Osteoblast (primary cell): ENCODE measurements around the gene PSTPIP1. TPM values are rescaled to one million over a fixed set of nuclear protein-coding genes. Genes with fewer than 3 reads are reported as not detected.

Experiments used
- DNase-seq: peaks from one replicate; pipeline ENCODE4 v3.0.0; 2011; ENCODE audit warnings: low spot score, mixed read lengths; ENCODE audit not compliant: insufficient read length; ENCODE audit errors: missing footprints
- H2AFZ ChIP-seq: 2 replicates; pipeline ENCODE4 v1.6.0; 2011; ENCODE audit warnings: mild to moderate bottlenecking, low read length
- H3K27ac ChIP-seq: 2 replicates; pipeline ENCODE4 v1.5.1; 2011; ENCODE audit warnings: mild to moderate bottlenecking, low read depth, low read length, moderate library complexity
- H3K27me3 ChIP-seq: 2 replicates; pipeline ENCODE4 v1.6.0; 2012; ENCODE audit warnings: mild to moderate bottlenecking, control low read depth, inconsistent platforms, low read length, moderate library complexity; ENCODE audit not compliant: insufficient read depth
- H3K36me3 ChIP-seq: 2 replicates; pipeline ENCODE4 v1.5.1; 2011; ENCODE audit warnings: mild to moderate bottlenecking, low read length, control low read depth, moderate library complexity; ENCODE audit not compliant: insufficient read depth
- H3K4me1 ChIP-seq: 2 replicates; pipeline ENCODE4 v1.5.1; 2011; ENCODE audit warnings: mild to moderate bottlenecking, low read length, control low read depth, moderate library complexity; ENCODE audit not compliant: insufficient read depth
- H3K4me2 ChIP-seq: 2 replicates; pipeline ENCODE4 v1.6.0; 2011; ENCODE audit warnings: mild to moderate bottlenecking, low read length; ENCODE audit not compliant: insufficient read depth
- H3K4me3 ChIP-seq: fragments of 200-600 bp; sonication (generic); 3 replicates; pipeline ENCODE4 v1.5.1; 2012; ENCODE audit warnings: mild to moderate bottlenecking, low read length, inconsistent platforms; ENCODE audit not compliant: insufficient read depth
- H3K79me2 ChIP-seq: 2 replicates; pipeline ENCODE4 v1.6.0; 2012; ENCODE audit warnings: mild to moderate bottlenecking, low read length, control low read depth, inconsistent platforms; ENCODE audit not compliant: insufficient read depth
- H3K9me3 ChIP-seq: 2 replicates; pipeline ENCODE4 v1.5.1; 2011; ENCODE audit warnings: low read depth, low read length, control low read depth
- H4K20me1 ChIP-seq: 2 replicates; pipeline ENCODE4 v1.6.0; 2012; ENCODE audit warnings: mild to moderate bottlenecking, low read length, control low read depth; ENCODE audit not compliant: insufficient read depth
- CTCF ChIP-seq: IDR thresholded peaks from 2 replicates; pipeline ENCODE4 v1.5.1; 2011; ENCODE audit warnings: mild to moderate bottlenecking, low read depth, low read length, moderate library complexity; ENCODE audit errors: extremely low read depth
- total RNA-seq: library from RNA; depleted of rRNA; stranded (reverse); fragments of >200 nt; gene quantifications from 2 replicates; pipeline ENCODE4 v1.2.3, GENCODE V29; 2012

PSTPIP1 gene
- total RNA-seq, 1 donor: not detected

- Histone ChIP-seq H3K4me3 (no peak overlapping the region), H4K20me1 (no peaks in the 10 kb centered on the region), H3K27me3 (no peaks in the 10 kb centered on the region), H3K9me3 (no peaks in the 10 kb centered on the region), H3K4me2 (no peak overlapping the region), H3K4me1 (peaks cover 10% of the 10 kb centered on the region), H3K79me2 (no peaks in the 10 kb centered on the region), H3K36me3 (no peaks in the 10 kb centered on the region), H2AFZ (no peak overlapping the region), H3K27ac (no peak overlapping the region)
- no peak for TF ChIP-seq CTCF
- no peak for DNase-seq
Measured at GRCh38 chr15:77025941-77026411, 31.1 kb downstream of the PSTPIP1 start.

GRCh38 chr15:77026501-77027110 lies 31.7 kb downstream of the PSTPIP1 start:
- no peaks in the 10 kb centered on the region for H3K27me3 ChIP-seq
- DNase-seq: peak; percentile 77
- no peak overlapping the region for H2AFZ ChIP-seq
- no peaks in the 10 kb centered on the region for H3K9me3 ChIP-seq
- no peak overlapping the region for H3K27ac ChIP-seq
- H3K4me1 ChIP-seq: peaks cover 9% of the 10 kb centered on the region
- no peaks in the 10 kb centered on the region for H3K36me3 ChIP-seq
- no peaks in the 10 kb centered on the region for H3K79me2 ChIP-seq
- H4K20me1 ChIP-seq: no peaks in the 10 kb centered on the region
- no peak overlapping the region for H3K4me3 ChIP-seq
- TF ChIP-seq CTCF: no peak
- H3K4me2 ChIP-seq: no peak overlapping the region

- no peak overlapping the region for H3K27ac ChIP-seq
- H3K4me2 ChIP-seq: no peak overlapping the region
- H3K36me3 ChIP-seq: no peaks in the 10 kb centered on the region
- H3K27me3 ChIP-seq: no peaks in the 10 kb centered on the region
- no peak for TF ChIP-seq CTCF
- H4K20me1 ChIP-seq: no peaks in the 10 kb centered on the region
- no peaks in the 10 kb centered on the region for H3K79me2 ChIP-seq
- no peak overlapping the region for H3K4me3 ChIP-seq
- H3K9me3 ChIP-seq: no peaks in the 10 kb centered on the region
- H3K4me1 ChIP-seq: peaks cover 3% of the 10 kb centered on the region
- no peak overlapping the region for H2AFZ ChIP-seq
- no peak for DNase-seq
Measured at GRCh38 chr15:77027111-77027696, 32.3 kb downstream of the PSTPIP1 start.

GRCh38 chr15:77027697-77028450 lies 32.9 kb downstream of the PSTPIP1 start:
- Histone ChIP-seq H3K9me3 (no peaks in the 10 kb centered on the region), H2AFZ (no peak overlapping the region), H3K27me3 (no peaks in the 10 kb centered on the region), H3K4me1 (no peaks in the 10 kb centered on the region), H3K36me3 (no peaks in the 10 kb centered on the region), H3K27ac (no peak overlapping the region), H4K20me1 (no peaks in the 10 kb centered on the region), H3K79me2 (no peaks in the 10 kb centered on the region), H3K4me2 (no peak overlapping the region), H3K4me3 (no peak overlapping the region)
- DNase-seq: peak; percentile 89
- no peak for TF ChIP-seq CTCF
